Left lung (tissue), 10 donors: ENCODE data around the gene CAMK2G. TPM values are rescaled to one million over a fixed set of nuclear protein-coding genes. Genes with fewer than 3 reads are reported as not detected.
"Not testable (repeated sequence)": the region's sequence is repeated elsewhere in the genome, so short reads cannot be mapped to it uniquely, and the experiment has no call there.

Experiments used
- ATAC-seq: fragments of 200-7000 bp; cut with Tn5 transposase; one replicate; pipeline ENCODE4 v1.9.1; 2020; ENCODE audit warnings: moderate library complexity
- DNase-seq, 4 donors: peaks; one replicate each; pipeline ENCODE4 v3.0.0-alpha.2; 2013 to 2020
- H3K27ac ChIP-seq, 2 donors: fragments of 200-600 bp; sonication (generic) in 1 of 2; one replicate each; pipeline versions ENCODE4 v1.5.0 to v1.8.0; 2020 to 2021
- H3K27me3 ChIP-seq, 2 donors: fragments of 200-600 bp; sonication (generic) in 1 of 2; one replicate each; pipeline versions ENCODE4 v1.5.0 to v1.8.0; 2020 to 2021
- H3K36me3 ChIP-seq, 2 donors: fragments of 200-600 bp; sonication (generic) in 1 of 2; one replicate each; pipeline versions ENCODE4 v1.5.0 to v1.8.0; 2020 to 2021
- H3K4me1 ChIP-seq, 2 donors: fragments of 200-600 bp; one replicate each; pipeline ENCODE4 v1.8.0; 2021
- H3K4me3 ChIP-seq, 2 donors: fragments of 200-600 bp; sonication (generic) in 1 of 2; one replicate each; pipeline versions ENCODE4 v1.5.0 to v1.8.0; 2020 to 2021; ENCODE audit warnings: mild to moderate bottlenecking in 1 of 2
- H3K9me3 ChIP-seq, 2 donors: fragments of 200-600 bp; sonication (generic) in 1 of 2; one replicate each; pipeline versions ENCODE4 v1.5.0 to v1.8.0; 2020 to 2021
- CTCF ChIP-seq, 2 donors: fragments of 200-600 bp; sonication (generic) in 1 of 2; IDR thresholded peaks; one replicate each; pipeline versions ENCODE4 v1.5.0 to v1.8.0; 2021; ENCODE audit warnings: antibody characterized with exemption in 2 of 2
- intact Hi-C, 2 donors: fragments of 100-400 bp; cut with DNase I; formaldehyde crosslinking; loops; one replicate each; pipeline versions ENCODE4 v1.11.2 to v1.14.2; 2022
- polyA plus RNA-seq, 6 donors: library from polyadenylated mRNA; unstranded; fragments of 120-200 nt; gene quantifications; one replicate each; pipeline ENCODE4 v1.2.1, GENCODE V29; 2013; ENCODE audit not compliant: insufficient read length in 6 of 6
- total RNA-seq, 2 donors: library from RNA; stranded (reverse); fragmentation: NEBNext Ultra II Directional; extraction: Animal tissue kit (Norgen Biotek cat#: 25700); gene quantifications; one replicate each; pipeline ENCODE4 v1.2.1, GENCODE V29; 2021
- donor health status: DM: no; HTN: yes; CAD: no.
- donor health status: DM: no; HTN: no; CAD: no.

The CAMK2G gene
- total and polyA plus RNA-seq, 8 donors, result 28.9 to 44.5 (median 35.4) TPM

- intact Hi-C loops, result no loop called here
- H3K9me3 ChIP-seq, result no peaks in the 10 kb centered on the region
- ATAC-seq (no peak), DNase-seq (no peak)
- H3K4me3 ChIP-seq, result no peak overlapping the region
- no peaks in the 10 kb centered on the region for H3K27me3 ChIP-seq
- no peak for TF ChIP-seq CTCF (IDR thresholded peaks at IDR 0.05)
- H3K27ac ChIP-seq, result no peak overlapping the region
- H3K4me1 ChIP-seq, result peaks cover 0 to 24% of the 10 kb centered on the region in 2 donors
- no peaks in the 10 kb centered on the region for H3K36me3 ChIP-seq
Measured at GRCh38 chr10:73897693-73898092, 23.3 kb upstream of the CAMK2G start.

GRCh38 chr10:73895381-73895780, 21.0 kb upstream of the CAMK2G start:
- H3K4me3 ChIP-seq, H3K36me3 ChIP-seq, H3K27ac ChIP-seq, H3K9me3 ChIP-seq, H3K27me3 ChIP-seq, intact Hi-C loops, DNase-seq, ATAC-seq: not testable (repeated sequence)
- H3K4me1 ChIP-seq, result peaks cover 0 to 12% of the 10 kb centered on the region in 2 donors

GRCh38 chr10:73894245-73894971, 20.1 kb upstream of the CAMK2G start:
- Histone ChIP-seq H3K36me3 (no peaks in the 10 kb centered on the region), H3K4me1 (peaks cover 0 to 4% of the 10 kb centered on the region in 2 donors), H3K27ac (no peak overlapping the region), H3K27me3 (no peaks in the 10 kb centered on the region), H3K9me3 (no peaks in the 10 kb centered on the region), H3K4me3 (no peak overlapping the region)
- no peak for TF ChIP-seq CTCF (IDR thresholded peaks at IDR 0.05)
- no peak for ATAC-seq
- intact Hi-C loops, result no loop called here
- no peak for DNase-seq

GRCh38 chr10:73893426-73893825, 19.1 kb upstream of the CAMK2G start:
- no peaks in the 10 kb centered on the region for H3K36me3 ChIP-seq
- no peak for TF ChIP-seq CTCF (IDR thresholded peaks at IDR 0.05)
- H3K27ac ChIP-seq, result no peak overlapping the region
- H3K27me3 ChIP-seq, result no peaks in the 10 kb centered on the region
- no peak for ATAC-seq
- H3K4me1 ChIP-seq, result peaks cover 6 to 8% of the 10 kb centered on the region in 2 donors
- H3K9me3 ChIP-seq, result no peaks in the 10 kb centered on the region
- H3K4me3 ChIP-seq, result no peak overlapping the region
- DNase-seq, result no peak
- intact Hi-C loops, result no loop called here

GRCh38 chr10:73892310-73893030, 18.1 kb upstream of the CAMK2G start:
- Histone ChIP-seq H3K4me3 (no peak overlapping the region), H3K4me1 (peaks cover 15 to 18% of the 10 kb centered on the region in 2 donors), H3K27me3 (no peaks in the 10 kb centered on the region), H3K27ac (no peak overlapping the region), H3K9me3 (no peaks in the 10 kb centered on the region), H3K36me3 (no peaks in the 10 kb centered on the region)
- no peak for TF ChIP-seq CTCF (IDR thresholded peaks at IDR 0.05)
- intact Hi-C loops, result no loop called here
- DNase-seq, result no peak
- no peak for ATAC-seq
